HepG2 (cell line): ENCODE data around the gene FGFR2.

Experiments used
- EZH2 ChIP-seq: conservative IDR thresholded peaks from 2 replicates; pipeline ENCODE4 v1.6.1; 2012; ENCODE audit warnings: mild to moderate bottlenecking, low read depth, low read length, moderate library complexity
- POLR2A ChIP-seq, 2 experiments: IDR thresholded peaks; 2 replicates each; pipeline ENCODE4 v1.6.1; 2011; ENCODE audit warnings: low read depth in 2 of 2, low read length in 2 of 2, mild to moderate bottlenecking in 1 of 2, moderate library complexity in 1 of 2; ENCODE audit not compliant: insufficient read depth in 1 of 2
- PRPF4 ChIP-seq: fragments of 200-400 bp; formaldehyde crosslinking; IDR thresholded peaks from 2 replicates; pipeline ENCODE4 v1.6.1; 2016; ENCODE audit warnings: low read length, low read depth; ENCODE audit not compliant: poor library complexity, severe bottlenecking
- U2AF1 ChIP-seq: fragments of 200-400 bp; formaldehyde crosslinking; optimal IDR thresholded peaks from 2 replicates; pipeline ENCODE3; 2017; ENCODE audit warnings: mild to moderate bottlenecking, low read depth, low read length
- ZNF383 ChIP-seq: sonication (generic); formaldehyde crosslinking; IDR thresholded peaks from 2 replicates; pipeline ENCODE4 v1.4.0; 2020; ENCODE audit warnings: missing genetic modification reagents, mild to moderate bottlenecking, borderline replicate concordance
- TF ChIP-seq, protein P1 (sequence below): sonication (generic); formaldehyde crosslinking; IDR thresholded peaks from 2 replicates; pipeline ENCODE4 v1.5.0; 2020; ENCODE audit warnings: mild to moderate bottlenecking, missing genetic modification reagents, moderate library complexity
- TF ChIP-seq, protein P2 (sequence below): IDR thresholded peaks from 2 replicates; pipeline ENCODE4 v1.6.1; 2016; ENCODE audit warnings: missing compliant biosample characterization, missing genetic modification reagents, borderline replicate concordance
- TF ChIP-seq, protein P3 (sequence below): IDR thresholded peaks from 2 replicates; pipeline ENCODE4 v1.6.1; 2012; ENCODE audit warnings: inconsistent platforms

- TF ChIP-seq, protein P1, sequence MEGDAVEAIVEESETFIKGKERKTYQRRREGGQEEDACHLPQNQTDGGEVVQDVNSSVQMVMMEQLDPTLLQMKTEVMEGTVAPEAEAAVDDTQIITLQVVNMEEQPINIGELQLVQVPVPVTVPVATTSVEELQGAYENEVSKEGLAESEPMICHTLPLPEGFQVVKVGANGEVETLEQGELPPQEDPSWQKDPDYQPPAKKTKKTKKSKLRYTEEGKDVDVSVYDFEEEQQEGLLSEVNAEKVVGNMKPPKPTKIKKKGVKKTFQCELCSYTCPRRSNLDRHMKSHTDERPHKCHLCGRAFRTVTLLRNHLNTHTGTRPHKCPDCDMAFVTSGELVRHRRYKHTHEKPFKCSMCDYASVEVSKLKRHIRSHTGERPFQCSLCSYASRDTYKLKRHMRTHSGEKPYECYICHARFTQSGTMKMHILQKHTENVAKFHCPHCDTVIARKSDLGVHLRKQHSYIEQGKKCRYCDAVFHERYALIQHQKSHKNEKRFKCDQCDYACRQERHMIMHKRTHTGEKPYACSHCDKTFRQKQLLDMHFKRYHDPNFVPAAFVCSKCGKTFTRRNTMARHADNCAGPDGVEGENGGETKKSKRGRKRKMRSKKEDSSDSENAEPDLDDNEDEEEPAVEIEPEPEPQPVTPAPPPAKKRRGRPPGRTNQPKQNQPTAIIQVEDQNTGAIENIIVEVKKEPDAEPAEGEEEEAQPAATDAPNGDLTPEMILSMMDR (CRISPR knock-in tag) = no peak
- TF ChIP-seq EZH2 (no peak), ZNF383 (CRISPR knock-in tag) (no peak), POLR2A (IDR thresholded peaks at IDR 0.05; ENCODE audit: insufficient read depth in 1 of 2, low read depth in 2 of 2, low read length in 2 of 2) (no peak), U2AF1 (no peak), PRPF4 (no peak)
- TF ChIP-seq, protein P2, sequence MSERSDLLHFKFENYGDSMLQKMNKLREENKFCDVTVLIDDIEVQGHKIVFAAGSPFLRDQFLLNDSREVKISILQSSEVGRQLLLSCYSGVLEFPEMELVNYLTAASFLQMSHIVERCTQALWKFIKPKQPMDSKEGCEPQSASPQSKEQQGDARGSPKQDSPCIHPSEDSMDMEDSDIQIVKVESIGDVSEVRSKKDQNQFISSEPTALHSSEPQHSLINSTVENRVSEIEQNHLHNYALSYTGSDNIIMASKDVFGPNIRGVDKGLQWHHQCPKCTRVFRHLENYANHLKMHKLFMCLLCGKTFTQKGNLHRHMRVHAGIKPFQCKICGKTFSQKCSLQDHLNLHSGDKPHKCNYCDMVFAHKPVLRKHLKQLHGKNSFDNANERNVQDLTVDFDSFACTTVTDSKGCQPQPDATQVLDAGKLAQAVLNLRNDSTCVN = no peak
- TF ChIP-seq, protein P3, sequence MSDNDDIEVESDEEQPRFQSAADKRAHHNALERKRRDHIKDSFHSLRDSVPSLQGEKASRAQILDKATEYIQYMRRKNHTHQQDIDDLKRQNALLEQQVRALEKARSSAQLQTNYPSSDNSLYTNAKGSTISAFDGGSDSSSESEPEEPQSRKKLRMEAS = no peak
Measured at GRCh38 chr10:121647401-121647800, 49.2 kb upstream of the FGFR2 start.
